HepG2 (cell line): ENCODE results near the gene STMN3. TPM values are rescaled to one million over a fixed set of nuclear protein-coding genes. Genes with fewer than 3 reads are reported as not detected.

Experiments used
- HBP1 ChIP-seq: IDR thresholded peaks from 2 replicates; pipeline ENCODE4 v1.6.1; 2016; ENCODE audit warnings: low read depth, control low read depth
- KDM5A ChIP-seq: fragments of 200-600 bp; sonication (generic); IDR thresholded peaks from 2 replicates; pipeline ENCODE4 v1.7.0; 2018; ENCODE audit warnings: antibody characterized with exemption, mild to moderate bottlenecking, low read length, borderline replicate concordance
- KDM5B ChIP-seq: sonication (generic); formaldehyde crosslinking; IDR thresholded peaks from 2 replicates; pipeline ENCODE4 v1.4.0; 2020; ENCODE audit warnings: missing genetic modification reagents, mild to moderate bottlenecking, borderline replicate concordance
- MBD4 ChIP-seq: IDR thresholded peaks from 2 replicates; pipeline ENCODE4 v1.6.1; 2012; ENCODE audit warnings: low read length, inconsistent platforms, borderline replicate concordance
- NCOR1 ChIP-seq: fragments of 200-600 bp; sonication (generic); IDR thresholded peaks from 2 replicates; pipeline ENCODE4 v1.7.0; 2017; ENCODE audit warnings: antibody characterized with exemption, low read length, borderline replicate concordance
- POLR2AphosphoS5 ChIP-seq: IDR thresholded peaks from 2 replicates; pipeline ENCODE4 v1.6.1; 2012; ENCODE audit warnings: low read depth, low read length
- PRDM10 ChIP-seq: sonication (generic); formaldehyde crosslinking; IDR thresholded peaks from 2 replicates; pipeline ENCODE4 v1.4.0; 2020; ENCODE audit warnings: low read depth, missing genetic modification reagents
- RAD51 ChIP-seq: fragments of 450-650 bp; IDR thresholded peaks from 2 replicates; pipeline ENCODE4 v1.6.1; 2016; ENCODE audit warnings: borderline replicate concordance
- SOX6 ChIP-seq, 2 experiments: fragments of 450-650 bp in 1 of 2; sonication (generic) in 1 of 2; formaldehyde crosslinking in 1 of 2; IDR thresholded peaks; 2 replicates each; pipeline versions ENCODE4 v1.4.0 to v1.6.1; 2017 to 2020; ENCODE audit warnings: antibody characterized with exemption in 1 of 2, mild to moderate bottlenecking in 1 of 2, missing genetic modification reagents in 1 of 2
- THAP11 ChIP-seq: IDR thresholded peaks from 2 replicates; pipeline ENCODE4 v1.6.1; 2016; ENCODE audit warnings: missing biosample characterization, missing genetic modification reagents
- ZBTB1 ChIP-seq: sonication (generic); formaldehyde crosslinking; IDR thresholded peaks from 2 replicates; pipeline ENCODE4 v1.4.0; 2020; ENCODE audit warnings: missing genetic modification reagents, borderline replicate concordance
- ZNF30 ChIP-seq: sonication (generic); formaldehyde crosslinking; IDR thresholded peaks from 2 replicates; pipeline ENCODE4 v1.5.0; 2020; ENCODE audit warnings: mild to moderate bottlenecking, missing genetic modification reagents
- ZNF800 ChIP-seq: sonication (generic); formaldehyde crosslinking; IDR thresholded peaks from 2 replicates; pipeline ENCODE4 v1.4.0; 2020; ENCODE audit warnings: missing genetic modification reagents
- polyA plus RNA-seq, 8 experiments: library from polyadenylated mRNA; depleted of rRNA in 3 of 8; stranded (reverse) in 7 of 8; unstranded in 1 of 8; fragments of >200 nt; fragmentation: Illumina TruSeq in 4 of 8; extraction: Trizol in 4 of 8; gene quantifications; 2 replicates each; pipeline versions ENCODE4 v1.2.1 to v1.2.3, GENCODE V29; 2011 to 2016; ENCODE audit warnings: low read depth in 4 of 8, missing spikeins in 1 of 8, mixed read lengths in 1 of 8; ENCODE audit not compliant: insufficient read depth in 1 of 8
- total RNA-seq, 5 experiments: library from RNA; depleted of rRNA; stranded (reverse); fragments of >200 nt; fragmentation: Illumina TruSeq; extraction: Trizol; gene quantifications; 2 replicates each; pipeline ENCODE4 v1.2.3, GENCODE V29; 2016; ENCODE audit warnings: low read depth in 1 of 5
- TF ChIP-seq, protein P1 (sequence below): conservative IDR thresholded peaks from 2 replicates; pipeline ENCODE4 v1.6.1; 2018; ENCODE audit warnings: missing genetic modification reagents
- TF ChIP-seq, protein P2 (sequence below): sonication (generic); formaldehyde crosslinking; conservative IDR thresholded peaks from 2 replicates; pipeline ENCODE4 v1.8.1; 2023; ENCODE audit warnings: missing genetic modification reagents
- TF ChIP-seq, protein P3 (sequence below): sonication (generic); formaldehyde crosslinking; IDR thresholded peaks from 2 replicates; pipeline ENCODE4 v1.5.1; 2020; ENCODE audit warnings: mild to moderate bottlenecking, missing genetic modification reagents, moderate library complexity

The STMN3 gene
- total and polyA plus RNA-seq, 2 of the 13 experiments (the other 11 are each of a cell fraction or from before 2014, with no cell fraction given) = 21.0 to 48.3 TPM

DNA sequence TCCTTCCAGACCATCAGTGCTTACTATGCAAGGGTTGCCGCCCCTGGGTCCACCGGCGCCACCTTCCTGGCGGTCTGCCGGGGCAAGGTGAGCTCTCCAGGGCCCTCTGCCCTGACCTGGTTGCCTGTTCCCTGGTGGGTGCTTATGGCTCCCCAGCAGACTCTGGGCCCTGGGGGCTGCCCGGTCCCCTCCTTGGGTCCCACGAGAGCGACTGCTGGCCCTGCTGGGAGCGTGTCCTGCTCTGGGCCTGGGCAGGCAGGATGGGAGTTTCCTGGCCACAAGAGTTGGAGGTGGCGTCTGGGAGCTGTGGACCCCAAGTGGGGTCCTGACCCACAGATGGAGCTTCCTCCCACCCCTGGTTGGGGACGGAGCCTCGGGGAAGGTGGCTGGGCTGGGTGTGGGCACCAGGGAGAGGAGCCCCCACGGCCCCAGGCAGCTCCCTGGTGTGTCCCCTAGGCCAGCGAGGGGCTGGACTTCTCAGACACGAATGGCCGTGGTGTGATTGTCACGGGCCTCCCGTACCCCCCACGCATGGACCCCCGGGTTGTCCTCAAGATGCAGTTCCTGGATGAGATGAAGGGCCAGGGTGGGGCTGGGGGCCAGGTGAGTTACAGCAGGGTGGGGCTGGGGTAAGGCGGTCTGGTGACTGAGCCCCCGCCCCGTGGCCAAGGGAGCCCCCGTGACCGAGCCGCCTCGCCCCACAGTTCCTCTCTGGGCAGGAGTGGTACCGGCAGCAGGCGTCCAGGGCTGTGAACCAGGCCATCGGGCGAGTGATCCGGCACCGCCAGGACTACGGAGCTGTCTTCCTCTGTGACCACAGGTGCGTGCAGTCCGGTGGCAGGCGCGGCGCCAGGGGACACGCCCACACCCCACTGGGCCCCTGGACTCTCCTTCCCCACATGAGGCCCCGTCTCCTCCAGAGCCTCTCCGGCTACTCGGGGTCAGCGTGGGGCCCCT, 36.1 kb upstream of the STMN3 start (continued):
- no peak for TF ChIP-seq MBD4
- TF ChIP-seq, protein P1, sequence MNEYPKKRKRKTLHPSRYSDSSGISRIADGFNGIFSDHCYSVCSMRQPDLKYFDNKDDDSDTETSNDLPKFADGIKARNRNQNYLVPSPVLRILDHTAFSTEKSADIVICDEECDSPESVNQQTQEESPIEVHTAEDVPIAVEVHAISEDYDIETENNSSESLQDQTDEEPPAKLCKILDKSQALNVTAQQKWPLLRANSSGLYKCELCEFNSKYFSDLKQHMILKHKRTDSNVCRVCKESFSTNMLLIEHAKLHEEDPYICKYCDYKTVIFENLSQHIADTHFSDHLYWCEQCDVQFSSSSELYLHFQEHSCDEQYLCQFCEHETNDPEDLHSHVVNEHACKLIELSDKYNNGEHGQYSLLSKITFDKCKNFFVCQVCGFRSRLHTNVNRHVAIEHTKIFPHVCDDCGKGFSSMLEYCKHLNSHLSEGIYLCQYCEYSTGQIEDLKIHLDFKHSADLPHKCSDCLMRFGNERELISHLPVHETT (CRISPR knock-in tag) = no peak
- no peak for TF ChIP-seq ZNF800
- TF ChIP-seq NCOR1 = no peak
- TF ChIP-seq RAD51 = no peak
- no peak for TF ChIP-seq PRDM10 (CRISPR knock-in tag)
- 0 out of 2 replicates have a peak, but pooled peaks have one; percentile 23 for TF ChIP-seq KDM5B (CRISPR knock-in tag)
- no peak for TF ChIP-seq ZNF30
- TF ChIP-seq ZBTB1 (CRISPR knock-in tag) = no peak
- TF ChIP-seq POLR2AphosphoS5 = peak; percentile 2; the same call in 1 of the 2 replicates
- no peak for TF ChIP-seq HBP1
- no peak for TF ChIP-seq THAP11 (CRISPR knock-in tag)
- TF ChIP-seq, protein P2, sequence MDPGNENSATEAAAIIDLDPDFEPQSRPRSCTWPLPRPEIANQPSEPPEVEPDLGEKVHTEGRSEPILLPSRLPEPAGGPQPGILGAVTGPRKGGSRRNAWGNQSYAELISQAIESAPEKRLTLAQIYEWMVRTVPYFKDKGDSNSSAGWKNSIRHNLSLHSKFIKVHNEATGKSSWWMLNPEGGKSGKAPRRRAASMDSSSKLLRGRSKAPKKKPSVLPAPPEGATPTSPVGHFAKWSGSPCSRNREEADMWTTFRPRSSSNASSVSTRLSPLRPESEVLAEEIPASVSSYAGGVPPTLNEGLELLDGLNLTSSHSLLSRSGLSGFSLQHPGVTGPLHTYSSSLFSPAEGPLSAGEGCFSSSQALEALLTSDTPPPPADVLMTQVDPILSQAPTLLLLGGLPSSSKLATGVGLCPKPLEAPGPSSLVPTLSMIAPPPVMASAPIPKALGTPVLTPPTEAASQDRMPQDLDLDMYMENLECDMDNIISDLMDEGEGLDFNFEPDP (CRISPR knock-in tag) = no peak
- TF ChIP-seq SOX6 (IDR thresholded peaks at IDR 0.05) = no peak
- no peak for TF ChIP-seq SOX6 (CRISPR knock-in tag; IDR thresholded peaks at IDR 0.05)
- no peak for TF ChIP-seq KDM5A
- TF ChIP-seq, protein P3, sequence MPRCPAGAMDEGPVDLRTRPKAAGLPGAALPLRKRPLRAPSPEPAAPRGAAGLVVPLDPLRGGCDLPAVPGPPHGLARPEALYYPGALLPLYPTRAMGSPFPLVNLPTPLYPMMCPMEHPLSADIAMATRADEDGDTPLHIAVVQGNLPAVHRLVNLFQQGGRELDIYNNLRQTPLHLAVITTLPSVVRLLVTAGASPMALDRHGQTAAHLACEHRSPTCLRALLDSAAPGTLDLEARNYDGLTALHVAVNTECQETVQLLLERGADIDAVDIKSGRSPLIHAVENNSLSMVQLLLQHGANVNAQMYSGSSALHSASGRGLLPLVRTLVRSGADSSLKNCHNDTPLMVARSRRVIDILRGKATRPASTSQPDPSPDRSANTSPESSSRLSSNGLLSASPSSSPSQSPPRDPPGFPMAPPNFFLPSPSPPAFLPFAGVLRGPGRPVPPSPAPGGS (CRISPR knock-in tag) = no peak
